Hepatocyte (in vitro differentiated cells): ENCODE results near the gene C19orf25. TPM values are rescaled to one million over a fixed set of nuclear protein-coding genes. Genes with fewer than 3 reads are reported as not detected.

Source experiments
- DNase-seq: peaks from one replicate; pipeline ENCODE4 v3.0.0-alpha.2; 2016; ENCODE audit warnings: low spot score
- H2AFZ ChIP-seq: fragments of 200-600 bp; sonication (generic); 2 replicates; pipeline ENCODE4 v1.6.0; 2016; ENCODE audit warnings: antibody characterized with exemption, mild to moderate bottlenecking
- H3K27ac ChIP-seq: fragments of 200-600 bp; sonication (generic); 2 replicates; pipeline ENCODE4 v1.5.1; 2016; ENCODE audit warnings: mild to moderate bottlenecking
- H3K27me3 ChIP-seq: fragments of 200-600 bp; sonication (generic); 2 replicates; pipeline ENCODE4 v1.6.1; 2016
- H3K36me3 ChIP-seq: fragments of 200-600 bp; sonication (generic); replicated peaks from 2 replicates; pipeline ENCODE4 v1.5.1; 2016; ENCODE audit warnings: low read depth; ENCODE audit not compliant: insufficient read depth
- H3K4me1 ChIP-seq: fragments of 200-600 bp; sonication (generic); 2 replicates; pipeline ENCODE4 v1.5.1; 2016; ENCODE audit warnings: mild to moderate bottlenecking, moderate library complexity; ENCODE audit not compliant: insufficient read depth
- H3K4me2 ChIP-seq: fragments of 200-600 bp; sonication (generic); 2 replicates; pipeline ENCODE4 v1.6.0; 2016
- H3K4me3 ChIP-seq: fragments of 200-600 bp; sonication (generic); 2 replicates; pipeline ENCODE4 v1.5.1; 2016; ENCODE audit warnings: mild to moderate bottlenecking
- H3K79me2 ChIP-seq: fragments of 200-600 bp; sonication (generic); 2 replicates; pipeline ENCODE4 v1.6.0; 2017; ENCODE audit warnings: mild to moderate bottlenecking
- H3K9me2 ChIP-seq: fragments of 200-600 bp; sonication (generic); replicated peaks from 2 replicates; pipeline ENCODE4 v1.6.0; 2017; ENCODE audit warnings: mild to moderate bottlenecking; ENCODE audit not compliant: insufficient read depth
- H3K9me3 ChIP-seq: fragments of 200-600 bp; sonication (generic); 2 replicates; pipeline ENCODE4 v1.5.1; 2016; ENCODE audit warnings: low read depth, mild to moderate bottlenecking
- H4K20me1 ChIP-seq: fragments of 200-600 bp; sonication (generic); 2 replicates; pipeline ENCODE4 v1.6.0; 2016; ENCODE audit warnings: mild to moderate bottlenecking; ENCODE audit not compliant: insufficient read depth, poor library complexity, severe bottlenecking
- EZH2 ChIP-seq: fragments of 200-600 bp; sonication (generic); IDR thresholded peaks from 2 replicates; pipeline ENCODE4 v1.6.1; 2016; ENCODE audit warnings: antibody characterized with exemption, mild to moderate bottlenecking, borderline replicate concordance
- EZH2phosphoT487 ChIP-seq: fragments of 200-600 bp; sonication (generic); IDR thresholded peaks from one replicate; pipeline ENCODE4 v1.6.1; 2018; ENCODE audit warnings: antibody characterized with exemption, mild to moderate bottlenecking, low read depth, moderate library complexity; ENCODE audit not compliant: unreplicated experiment, severe bottlenecking
- WGBS: methylation state at CpG from one replicate; pipeline ENCODE4 v1.1.6; 2016; ENCODE audit warnings: low lambda C conversion rate; ENCODE audit errors: missing lambda C conversion rate; 5-methylcytosine and 5-hydroxymethylcytosine counted together
- polyA plus RNA-seq: library from polyadenylated mRNA; unstranded; fragments of >200 nt; fragmentation: Nextera tagmentation; extraction: Ambion mirVana; gene quantifications from 2 replicates; pipeline ENCODE4 v1.2.1, GENCODE V29; 2016
- total RNA-seq: library from RNA; depleted of rRNA; stranded (reverse); fragments of >200 nt; gene quantifications from 2 replicates; pipeline ENCODE4 v1.2.3, GENCODE V29; 2014
- TF ChIP-seq, protein P1 (sequence below): fragments of 200-600 bp; sonication (generic); IDR thresholded peaks from 2 replicates; pipeline ENCODE4 v1.5.1; 2016; ENCODE audit warnings: antibody characterized with exemption, mild to moderate bottlenecking; ENCODE audit not compliant: poor library complexity

Gene C19orf25
- total and polyA plus RNA-seq, 2 experiments from 2014 or later, result 36.3 to 43.6 TPM

- Histone ChIP-seq H3K4me3 (no peak overlapping the region), H2AFZ (no peak overlapping the region), H3K4me2 (peak overlapping the region; percentile 94), H3K27ac (no peak overlapping the region), H4K20me1 (peaks cover 87% of the 10 kb centered on the region), H3K9me3 (no peaks in the 10 kb centered on the region), H3K4me1 (peaks cover 42% of the 10 kb centered on the region), H3K36me3 (no peaks in the 10 kb centered on the region), H3K27me3 (peaks cover 80% of the 10 kb centered on the region), H3K9me2 (no peaks in the 10 kb centered on the region), H3K79me2 (no peaks in the 10 kb centered on the region)
- DNase-seq, result no peak
- TF ChIP-seq, protein P1, sequence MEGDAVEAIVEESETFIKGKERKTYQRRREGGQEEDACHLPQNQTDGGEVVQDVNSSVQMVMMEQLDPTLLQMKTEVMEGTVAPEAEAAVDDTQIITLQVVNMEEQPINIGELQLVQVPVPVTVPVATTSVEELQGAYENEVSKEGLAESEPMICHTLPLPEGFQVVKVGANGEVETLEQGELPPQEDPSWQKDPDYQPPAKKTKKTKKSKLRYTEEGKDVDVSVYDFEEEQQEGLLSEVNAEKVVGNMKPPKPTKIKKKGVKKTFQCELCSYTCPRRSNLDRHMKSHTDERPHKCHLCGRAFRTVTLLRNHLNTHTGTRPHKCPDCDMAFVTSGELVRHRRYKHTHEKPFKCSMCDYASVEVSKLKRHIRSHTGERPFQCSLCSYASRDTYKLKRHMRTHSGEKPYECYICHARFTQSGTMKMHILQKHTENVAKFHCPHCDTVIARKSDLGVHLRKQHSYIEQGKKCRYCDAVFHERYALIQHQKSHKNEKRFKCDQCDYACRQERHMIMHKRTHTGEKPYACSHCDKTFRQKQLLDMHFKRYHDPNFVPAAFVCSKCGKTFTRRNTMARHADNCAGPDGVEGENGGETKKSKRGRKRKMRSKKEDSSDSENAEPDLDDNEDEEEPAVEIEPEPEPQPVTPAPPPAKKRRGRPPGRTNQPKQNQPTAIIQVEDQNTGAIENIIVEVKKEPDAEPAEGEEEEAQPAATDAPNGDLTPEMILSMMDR, result no peak
- TF ChIP-seq EZH2phosphoT487 (no peak), EZH2 (no peak)
- 19% methylated on average over 48 of the region's 117 CpGs for WGBS
Measured at GRCh38 chr19:1469255-1470054, 9.6 kb downstream of the C19orf25 start.

GRCh38 chr19:1468821-1469254, 10.2 kb downstream of the C19orf25 start:
- Histone ChIP-seq H3K79me2 (no peaks in the 10 kb centered on the region), H3K9me2 (no peaks in the 10 kb centered on the region), H3K27me3 (peaks cover 80% of the 10 kb centered on the region), H4K20me1 (peaks cover 84% of the 10 kb centered on the region), H3K4me3 (no peak overlapping the region), H3K9me3 (no peaks in the 10 kb centered on the region), H3K36me3 (no peaks in the 10 kb centered on the region), H3K4me2 (peak overlapping the region; percentile 66), H3K4me1 (peaks cover 42% of the 10 kb centered on the region), H3K27ac (no peak overlapping the region), H2AFZ (no peak overlapping the region)
- 9% methylated on average over 25 of the region's 47 CpGs for WGBS
- TF ChIP-seq EZH2, result no peak
- peak; percentile 59 for DNase-seq

DNA sequence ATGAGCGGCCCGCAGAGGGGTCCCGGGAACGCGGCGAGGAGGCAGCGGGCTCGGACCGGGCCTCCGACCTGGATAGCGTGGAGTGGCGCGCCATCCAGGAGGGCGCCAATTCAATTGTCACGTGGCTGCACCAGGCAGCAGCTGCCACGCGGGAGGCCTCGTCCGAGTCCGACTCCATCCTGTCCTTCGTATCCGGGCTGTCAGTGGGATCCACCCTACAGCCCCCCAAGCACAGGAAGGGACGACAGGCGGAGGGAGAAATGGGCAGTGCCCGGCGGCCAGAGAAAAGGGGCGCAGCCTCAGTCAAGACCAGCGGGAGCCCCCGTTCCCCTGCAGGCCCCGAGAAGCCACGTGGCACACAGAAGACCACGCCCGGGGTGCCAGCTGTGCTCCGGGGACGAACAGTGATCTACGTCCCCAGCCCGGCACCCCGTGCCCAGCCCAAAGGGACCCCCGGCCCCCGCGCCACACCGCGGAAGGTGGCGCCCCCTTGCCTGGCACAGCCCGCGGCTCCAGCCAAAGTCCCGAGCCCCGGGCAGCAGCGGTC, 10.7 kb downstream of the C19orf25 start:
- H2AFZ ChIP-seq, result no peak overlapping the region
- TF ChIP-seq EZH2phosphoT487, result peak; percentile 49
- peak; percentile 94 for TF ChIP-seq EZH2
- TF ChIP-seq, protein P1, result no peak
- no peaks in the 10 kb centered on the region for H3K36me3 ChIP-seq
- no peak for DNase-seq
- H3K27ac ChIP-seq, result no peak overlapping the region
- H4K20me1 ChIP-seq, result peaks cover 80% of the 10 kb centered on the region
- no peaks in the 10 kb centered on the region for H3K79me2 ChIP-seq
- no peak overlapping the region for H3K4me3 ChIP-seq
- WGBS, result 25% methylated on average over 29 of the region's 49 CpGs
- H3K27me3 ChIP-seq, result peaks cover 77% of the 10 kb centered on the region
- H3K4me2 ChIP-seq, result peak overlapping the region; percentile 66
- H3K4me1 ChIP-seq, result peaks cover 42% of the 10 kb centered on the region
- no peaks in the 10 kb centered on the region for H3K9me2 ChIP-seq
- no peaks in the 10 kb centered on the region for H3K9me3 ChIP-seq
